Kidney epithelial cell (primary cell): ENCODE data around the gene RPS6KA2. TPM values are rescaled to one million over a fixed set of nuclear protein-coding genes. Genes with fewer than 3 reads are reported as not detected.

Experiments
- DNase-seq: peaks from one replicate; pipeline ENCODE4 v3.0.0-alpha.2; 2010; ENCODE audit warnings: low read depth
- H3K27me3 ChIP-seq: 2 replicates; pipeline ENCODE4 v1.6.0; 2011; ENCODE audit warnings: low read length; ENCODE audit not compliant: control insufficient read depth, insufficient read depth
- H3K36me3 ChIP-seq: 2 replicates; pipeline ENCODE4 v1.5.1; 2011; ENCODE audit warnings: low read length; ENCODE audit not compliant: control insufficient read depth, insufficient read depth
- H3K4me3 ChIP-seq: 2 replicates; pipeline ENCODE4 v1.5.1; 2011; ENCODE audit warnings: low read depth, mild to moderate bottlenecking, control low read depth, low read length
- total RNA-seq: library from RNA; depleted of rRNA; stranded (reverse); fragments of >200 nt; gene quantifications from 2 replicates; pipeline ENCODE4 v1.2.3, GENCODE V29; 2015
- TF ChIP-seq, protein P1 (sequence below): IDR thresholded peaks from 2 replicates; pipeline ENCODE4 v1.5.1; 2011; ENCODE audit warnings: mild to moderate bottlenecking, moderate library complexity, low read length, control low read depth, inconsistent platforms; ENCODE audit not compliant: insufficient read depth, poor library complexity, severe bottlenecking

Gene RPS6KA2
- total RNA-seq, 1 donor from 2014 or later, result 51.9 TPM

GRCh38 chr6:166379103-166379586 lies 247.9 kb downstream of the RPS6KA2 start:
- no peak for DNase-seq
- H3K36me3 ChIP-seq, result no peaks in the 10 kb centered on the region
- no peaks in the 10 kb centered on the region for H3K27me3 ChIP-seq
- no peak overlapping the region for H3K4me3 ChIP-seq
- TF ChIP-seq, protein P1, sequence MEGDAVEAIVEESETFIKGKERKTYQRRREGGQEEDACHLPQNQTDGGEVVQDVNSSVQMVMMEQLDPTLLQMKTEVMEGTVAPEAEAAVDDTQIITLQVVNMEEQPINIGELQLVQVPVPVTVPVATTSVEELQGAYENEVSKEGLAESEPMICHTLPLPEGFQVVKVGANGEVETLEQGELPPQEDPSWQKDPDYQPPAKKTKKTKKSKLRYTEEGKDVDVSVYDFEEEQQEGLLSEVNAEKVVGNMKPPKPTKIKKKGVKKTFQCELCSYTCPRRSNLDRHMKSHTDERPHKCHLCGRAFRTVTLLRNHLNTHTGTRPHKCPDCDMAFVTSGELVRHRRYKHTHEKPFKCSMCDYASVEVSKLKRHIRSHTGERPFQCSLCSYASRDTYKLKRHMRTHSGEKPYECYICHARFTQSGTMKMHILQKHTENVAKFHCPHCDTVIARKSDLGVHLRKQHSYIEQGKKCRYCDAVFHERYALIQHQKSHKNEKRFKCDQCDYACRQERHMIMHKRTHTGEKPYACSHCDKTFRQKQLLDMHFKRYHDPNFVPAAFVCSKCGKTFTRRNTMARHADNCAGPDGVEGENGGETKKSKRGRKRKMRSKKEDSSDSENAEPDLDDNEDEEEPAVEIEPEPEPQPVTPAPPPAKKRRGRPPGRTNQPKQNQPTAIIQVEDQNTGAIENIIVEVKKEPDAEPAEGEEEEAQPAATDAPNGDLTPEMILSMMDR, result no peak

GRCh38 chr6:166377721-166378120 lies 249.3 kb downstream of the RPS6KA2 start:
- H3K4me3 ChIP-seq, result no peak overlapping the region
- TF ChIP-seq, protein P1, result no peak
- no peak for DNase-seq
- no peaks in the 10 kb centered on the region for H3K36me3 ChIP-seq
- no peaks in the 10 kb centered on the region for H3K27me3 ChIP-seq

GRCh38 chr6:166375013-166375412 lies 252.0 kb downstream of the RPS6KA2 start:
- DNase-seq, result no peak
- Histone ChIP-seq H3K36me3 (no peaks in the 10 kb centered on the region), H3K4me3 (no peak overlapping the region), H3K27me3 (no peaks in the 10 kb centered on the region)
- TF ChIP-seq, protein P1, result no peak

DNA sequence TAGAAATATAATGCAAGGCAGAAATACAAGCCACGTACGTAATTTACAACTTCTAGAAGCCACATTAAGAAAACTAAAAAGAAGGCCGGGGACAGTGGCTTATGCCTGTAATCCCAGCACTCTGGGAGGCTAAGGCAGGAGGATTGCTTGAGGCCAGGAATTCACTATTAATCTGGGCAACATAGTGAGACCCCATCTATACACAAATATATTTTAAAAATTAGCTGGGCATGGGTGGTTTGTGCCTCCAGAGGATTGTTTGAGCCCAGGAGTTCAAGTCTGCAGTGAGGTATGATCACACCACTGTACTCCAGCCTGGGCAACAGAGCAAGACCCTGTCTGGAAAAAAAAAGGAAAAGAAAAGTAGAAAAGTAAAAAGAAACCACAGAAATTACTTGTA lies 256.6 kb downstream of the RPS6KA2 start:
- no peaks in the 10 kb centered on the region for H3K36me3 ChIP-seq
- no peak overlapping the region for H3K4me3 ChIP-seq
- no peaks in the 10 kb centered on the region for H3K27me3 ChIP-seq
- TF ChIP-seq, protein P1, result no peak
- no peak for DNase-seq

DNA sequence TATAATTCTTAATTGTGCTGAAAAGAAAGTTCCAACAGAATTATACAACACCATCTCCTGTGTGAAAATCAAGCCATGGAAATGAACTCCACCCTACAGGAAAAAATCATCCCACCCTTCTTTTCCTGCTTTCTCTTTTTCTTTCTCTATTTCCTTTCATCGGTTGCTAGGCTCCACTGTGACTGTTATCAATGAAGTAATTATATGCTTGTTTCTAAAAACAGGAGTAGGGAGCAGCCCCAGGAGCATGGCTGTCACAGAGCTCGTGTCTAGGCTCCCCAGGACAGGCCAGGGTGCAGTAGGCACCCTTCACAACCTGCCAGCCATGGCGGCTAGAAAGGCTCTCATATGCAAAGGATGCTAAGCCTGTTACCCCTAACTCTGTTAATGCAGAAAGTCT lies 257.3 kb downstream of the RPS6KA2 start:
- no peak for DNase-seq
- TF ChIP-seq, protein P1, result no peak
- no peaks in the 10 kb centered on the region for H3K36me3 ChIP-seq
- H3K4me3 ChIP-seq, result no peak overlapping the region
- H3K27me3 ChIP-seq, result no peaks in the 10 kb centered on the region

GRCh38 chr6:166366921-166367320 lies 260.1 kb downstream of the RPS6KA2 start:
- no peak for DNase-seq
- H3K27me3 ChIP-seq, result no peaks in the 10 kb centered on the region
- no peak overlapping the region for H3K4me3 ChIP-seq
- TF ChIP-seq, protein P1, result no peak
- no peaks in the 10 kb centered on the region for H3K36me3 ChIP-seq
